ENCODE results near the gene TMEM235. TPM values are rescaled to one million over a fixed set of nuclear protein-coding genes. Genes with fewer than 3 reads are reported as not detected.

TMEM235 gene
- polyA plus RNA-seq, 1 experiment = not detected

- no peak overlapping the region for H3K4me3 ChIP-seq (ENCODE audit: low read depth, low read length)
- H3K9me3 ChIP-seq (ENCODE audit: control insufficient read depth, insufficient read depth, low read length) = no peaks in the 10 kb centered on the region
- POLR2A ChIA-PET = interaction anchor here (0.7 to 1.1 kb wide), 2 partner anchors 19 to 267 kb away, joined by 4 read pairs; partner anchors contain the start of gene TNRC6C
- TF ChIP-seq CTCF (IDR thresholded peaks at IDR 0.05; ENCODE audit: low read depth, low read length) = no peak
- no peak overlapping the region for H3K27ac ChIP-seq (ENCODE audit: low read depth, low read length)
- H3K27me3 ChIP-seq (ENCODE audit: control insufficient read depth, insufficient read depth, low read length) = peaks cover 4% of the 10 kb centered on the region
- no peak for DNase-seq (ENCODE audit: low read depth, low spot score)
- CTCF ChIA-PET = interaction anchor here (1.4 kb wide), 1 partner anchor 25 kb away, joined by 5 read pairs; no protein-coding TSS in a partner anchor
Observed at GRCh38 chr17:78225088-78225865, 6.2 kb upstream of the TMEM235 start.

DNA sequence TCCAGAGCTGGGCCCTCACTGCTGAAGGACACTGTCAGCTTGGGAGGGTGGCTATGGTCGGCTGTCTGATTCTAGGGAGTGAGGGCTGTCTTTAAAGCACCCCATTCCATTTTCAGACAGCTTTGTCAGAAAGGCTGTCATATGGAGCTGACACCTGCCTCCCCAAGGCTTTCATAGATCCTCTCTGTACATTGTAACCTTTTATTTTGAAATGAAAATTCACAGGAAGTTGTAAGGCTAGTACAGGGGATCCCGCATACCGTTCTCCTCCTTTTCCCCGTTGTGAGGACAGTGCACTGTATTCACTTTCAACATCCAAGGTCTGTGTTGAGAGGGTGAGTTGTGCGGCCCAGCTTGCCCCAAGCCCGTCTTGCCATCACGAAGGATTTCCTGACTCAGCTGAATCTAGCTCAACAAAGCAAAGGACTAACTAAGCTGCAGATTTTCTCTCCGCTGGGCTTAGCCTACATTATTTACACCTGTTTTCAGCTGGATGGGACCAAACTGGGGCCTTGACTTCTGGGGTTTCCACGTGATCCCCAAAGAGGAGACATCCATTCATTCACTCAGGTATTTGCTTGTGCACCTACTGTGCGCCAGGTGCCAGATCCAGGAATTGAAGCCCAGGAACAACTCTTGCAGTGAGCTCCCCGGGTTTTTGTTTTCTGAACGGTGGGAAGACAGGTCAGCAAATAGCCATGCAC is 5.2 kb upstream of the TMEM235 start:
- Histone ChIP-seq H3K27me3 (ENCODE audit: control insufficient read depth, insufficient read depth, low read length) (peaks cover 14% of the 10 kb centered on the region), H3K9me3 (ENCODE audit: control insufficient read depth, insufficient read depth, low read length) (no peaks in the 10 kb centered on the region; the same call in 1 of the 2 replicates), H3K4me3 (ENCODE audit: low read depth, low read length) (no peak overlapping the region), H3K27ac (ENCODE audit: low read depth, low read length) (no peak overlapping the region)
- POLR2A ChIA-PET = interaction anchor here (0.6 to 1.1 kb wide), 3 partner anchors 20 to 268 kb away, joined by 4 to 7 read pairs (median 4); partner anchors contain the start of gene TNRC6C
- DNase-seq (ENCODE audit: low read depth, low spot score) = no peak
- CTCF ChIA-PET = interaction anchor here (1.4 kb wide), 1 partner anchor 24 kb away, joined by 5 read pairs; no protein-coding TSS in a partner anchor
- no peak for TF ChIP-seq CTCF (IDR thresholded peaks at IDR 0.05; ENCODE audit: low read depth, low read length)

GRCh38 chr17:78226759-78227454 is 4.5 kb upstream of the TMEM235 start:
- no peak for TF ChIP-seq CTCF (IDR thresholded peaks at IDR 0.05; ENCODE audit: low read depth, low read length)
- H3K27ac ChIP-seq (ENCODE audit: low read depth, low read length) = no peak overlapping the region
- H3K9me3 ChIP-seq (ENCODE audit: control insufficient read depth, insufficient read depth, low read length) = no peaks in the 10 kb centered on the region; the same call in 1 of the 2 replicates
- POLR2A ChIA-PET = interaction anchor here (0.6 kb wide), 1 partner anchor 45 kb away, joined by 7 read pairs; no protein-coding TSS in a partner anchor
- no peak overlapping the region for H3K4me3 ChIP-seq (ENCODE audit: low read depth, low read length)
- H3K27me3 ChIP-seq (ENCODE audit: control insufficient read depth, insufficient read depth, low read length) = peaks cover 18% of the 10 kb centered on the region
- CTCF ChIA-PET = no interaction called here
- DNase-seq (ENCODE audit: low read depth, low spot score) = no peak

GRCh38 chr17:78227455-78227916 is 3.9 kb upstream of the TMEM235 start:
- no peak overlapping the region for H3K27ac ChIP-seq (ENCODE audit: low read depth, low read length)
- no peak for DNase-seq (ENCODE audit: low read depth, low spot score)

More at GRCh38 chr17:78227455-78227916, 3.9 kb upstream of the TMEM235 start:
- H3K4me3 ChIP-seq (ENCODE audit: low read depth, low read length) = no peak overlapping the region
- ChIA-PET CTCF (no interaction called here), POLR2A (no interaction called here)
- peaks cover 24% of the 10 kb centered on the region for H3K27me3 ChIP-seq (ENCODE audit: control insufficient read depth, insufficient read depth, low read length)
- H3K9me3 ChIP-seq (ENCODE audit: control insufficient read depth, insufficient read depth, low read length) = no peaks in the 10 kb centered on the region; the same call in 1 of the 2 replicates
- TF ChIP-seq CTCF (IDR thresholded peaks at IDR 0.05; ENCODE audit: low read depth, low read length) = no peak

Data from AG04450 (cell line).